SJCRH30 (cell line): ENCODE measurements around the gene SNRNP35. TPM values are rescaled to one million over a fixed set of nuclear protein-coding genes. Genes with fewer than 3 reads are reported as not detected.
"Not testable (repeated sequence)": the region's sequence is repeated elsewhere in the genome, so short reads cannot be mapped to it uniquely, and the experiment has no call there.

Source experiments
- DNase-seq, 2 experiments: peaks; one replicate each; pipeline ENCODE4 v3.0.0-alpha.2; 2015 to 2020
- H3K27ac ChIP-seq: fragments of 250-450 bp; sonication (Bioruptor Pico); 2 replicates; pipeline ENCODE4 v1.5.1; 2020; ENCODE audit warnings: mild to moderate bottlenecking, moderate library complexity
- H3K27me3 ChIP-seq: fragments of 250-450 bp; sonication (Bioruptor Pico); 2 replicates; pipeline ENCODE4 v1.5.1; 2020; ENCODE audit warnings: mild to moderate bottlenecking, moderate library complexity
- H3K36me3 ChIP-seq: fragments of 250-450 bp; sonication (Bioruptor Pico); 2 replicates; pipeline ENCODE4 v1.5.1; 2020; ENCODE audit warnings: mild to moderate bottlenecking, moderate library complexity
- H3K4me1 ChIP-seq: fragments of 250-450 bp; sonication (Bioruptor Pico); 2 replicates; pipeline ENCODE4 v1.5.1; 2020; ENCODE audit warnings: mild to moderate bottlenecking, moderate library complexity
- H3K4me3 ChIP-seq: fragments of 250-450 bp; sonication (Bioruptor Pico); 2 replicates; pipeline ENCODE4 v1.5.1; 2020; ENCODE audit warnings: mild to moderate bottlenecking, moderate library complexity
- H3K9me3 ChIP-seq: fragments of 250-450 bp; sonication (Bioruptor Pico); replicated peaks from 2 replicates; pipeline ENCODE4 v1.5.1; 2020; ENCODE audit warnings: mild to moderate bottlenecking, moderate library complexity
- total RNA-seq: library from RNA; depleted of rRNA; stranded (reverse); fragments of >200 nt; shearing (Covaris generic); gene quantifications from 2 replicates; pipeline ENCODE4 v1.2.3, GENCODE V29; 2014

Gene SNRNP35
- total RNA-seq, 1 experiment from 2014 or later, result 18.7 TPM

GRCh38 chr12:123490089-123490488 is 32.1 kb downstream of the SNRNP35 start:
- Histone ChIP-seq H3K9me3 (no peaks in the 10 kb centered on the region), H3K4me3 (no peak overlapping the region), H3K4me1 (peaks cover 19% of the 10 kb centered on the region), H3K27me3 (no peaks in the 10 kb centered on the region), H3K27ac (no peak overlapping the region), H3K36me3 (no peaks in the 10 kb centered on the region)
- DNase-seq, result no peak

GRCh38 chr12:123491056-123491455 is 33.1 kb downstream of the SNRNP35 start:
- Histone ChIP-seq H3K4me3 (no peak overlapping the region), H3K27me3 (no peaks in the 10 kb centered on the region), H3K27ac (no peak overlapping the region), H3K9me3 (no peaks in the 10 kb centered on the region), H3K4me1 (peaks cover 19% of the 10 kb centered on the region), H3K36me3 (no peaks in the 10 kb centered on the region)
- DNase-seq, result peak; percentile 21 to 36

GRCh38 chr12:123491481-123491880 is 33.5 kb downstream of the SNRNP35 start:
- no peaks in the 10 kb centered on the region for H3K36me3 ChIP-seq
- H3K4me3 ChIP-seq, result no peak overlapping the region
- H3K27me3 ChIP-seq, result no peaks in the 10 kb centered on the region
- H3K9me3 ChIP-seq, result no peaks in the 10 kb centered on the region
- no peak for DNase-seq
- no peak overlapping the region for H3K27ac ChIP-seq
- peaks cover 19% of the 10 kb centered on the region for H3K4me1 ChIP-seq

- H3K4me3 ChIP-seq, H3K9me3 ChIP-seq, H3K36me3 ChIP-seq, H3K27me3 ChIP-seq, DNase-seq: not testable (repeated sequence)
- Histone ChIP-seq H3K27ac (0 out of 2 replicates have a peak overlapping the region, but pooled peaks have one; percentile 3), H3K4me1 (peaks cover 19% of the 10 kb centered on the region)
Measured at GRCh38 chr12:123492339-123493039, 34.5 kb downstream of the SNRNP35 start.

- H3K27ac ChIP-seq, result peak overlapping the region; percentile 59
Measured at GRCh38 chr12:123494124-123494851, 36.3 kb downstream of the SNRNP35 start.

GRCh38 chr12:123497065-123497464 is 39.1 kb downstream of the SNRNP35 start:
- no peak overlapping the region for H3K27ac ChIP-seq
- no peaks in the 10 kb centered on the region for H3K36me3 ChIP-seq
- no peaks in the 10 kb centered on the region for H3K27me3 ChIP-seq
- no peaks in the 10 kb centered on the region for H3K9me3 ChIP-seq
- DNase-seq, result no peak
- H3K4me1 ChIP-seq, result peaks cover 16% of the 10 kb centered on the region
- H3K4me3 ChIP-seq, result no peak overlapping the region

More at GRCh38 chr12:123494124-123494851, 36.3 kb downstream of the SNRNP35 start:
- Histone ChIP-seq H3K27me3 (no peaks in the 10 kb centered on the region), H3K9me3 (no peaks in the 10 kb centered on the region), H3K36me3 (no peaks in the 10 kb centered on the region), H3K4me3 (peak overlapping the region; percentile 40), H3K4me1 (peaks cover 16% of the 10 kb centered on the region)
- DNase-seq, result peak; percentile 61 to 72

GRCh38 chr12:123498126-123498825 is 40.3 kb downstream of the SNRNP35 start:
- Histone ChIP-seq H3K4me1 (peaks cover 9% of the 10 kb centered on the region; the same call in 1 of the 2 replicates), H3K4me3 (no peak overlapping the region), H3K27ac (no peak overlapping the region), H3K9me3 (no peaks in the 10 kb centered on the region), H3K36me3 (no peaks in the 10 kb centered on the region), H3K27me3 (no peaks in the 10 kb centered on the region)
- DNase-seq, result no peak

GRCh38 chr12:123499332-123499731 is 41.4 kb downstream of the SNRNP35 start:
- no peaks in the 10 kb centered on the region for H3K27me3 ChIP-seq
- H3K4me1 ChIP-seq, result peaks cover 4% of the 10 kb centered on the region; the same call in 1 of the 2 replicates
- no peaks in the 10 kb centered on the region for H3K36me3 ChIP-seq
- DNase-seq, result no peak
- H3K9me3 ChIP-seq, result no peaks in the 10 kb centered on the region
- no peak overlapping the region for H3K4me3 ChIP-seq
- H3K27ac ChIP-seq, result no peak overlapping the region

GRCh38 chr12:123502163-123502704 is 44.3 kb downstream of the SNRNP35 start:
- H3K27me3 ChIP-seq, result no peaks in the 10 kb centered on the region

GRCh38 chr12:123506059-123506842 is 48.3 kb downstream of the SNRNP35 start:
- DNase-seq, result no peak
- Histone ChIP-seq H3K9me3 (no peaks in the 10 kb centered on the region), H3K4me1 (no peaks in the 10 kb centered on the region), H3K27ac (no peak overlapping the region), H3K27me3 (no peaks in the 10 kb centered on the region), H3K4me3 (no peak overlapping the region), H3K36me3 (no peaks in the 10 kb centered on the region; the same call in 1 of the 2 replicates)

More at GRCh38 chr12:123502163-123502704, 44.3 kb downstream of the SNRNP35 start:
- H3K27ac ChIP-seq, result no peak overlapping the region
- no peaks in the 10 kb centered on the region for H3K36me3 ChIP-seq
- H3K4me1 ChIP-seq, result no peaks in the 10 kb centered on the region
- no peak overlapping the region for H3K4me3 ChIP-seq
- H3K9me3 ChIP-seq, result no peaks in the 10 kb centered on the region
- no peak for DNase-seq

GRCh38 chr12:123506843-123507236 is 48.9 kb downstream of the SNRNP35 start:
- Histone ChIP-seq H3K4me3 (no peak overlapping the region), H3K36me3 (no peaks in the 10 kb centered on the region; the same call in 1 of the 2 replicates), H3K27ac (no peak overlapping the region), H3K27me3 (no peaks in the 10 kb centered on the region), H3K4me1 (no peaks in the 10 kb centered on the region), H3K9me3 (no peaks in the 10 kb centered on the region)
- no peak for DNase-seq

- Histone ChIP-seq H3K36me3 (peaks cover 7% of the 10 kb centered on the region), H3K9me3 (no peaks in the 10 kb centered on the region), H3K27ac (no peak overlapping the region), H3K4me3 (no peak overlapping the region), H3K4me1 (no peaks in the 10 kb centered on the region), H3K27me3 (no peaks in the 10 kb centered on the region)
- DNase-seq, result no peak
Measured at GRCh38 chr12:123512838-123513665, 55.1 kb downstream of the SNRNP35 start.

- no peak for DNase-seq
- Histone ChIP-seq H3K27ac (no peak overlapping the region), H3K27me3 (no peaks in the 10 kb centered on the region), H3K4me1 (no peaks in the 10 kb centered on the region), H3K36me3 (peaks cover 7% of the 10 kb centered on the region), H3K4me3 (no peak overlapping the region), H3K9me3 (no peaks in the 10 kb centered on the region)
Measured at GRCh38 chr12:123513805-123514204, 55.9 kb downstream of the SNRNP35 start.
